K562 (cell line): ENCODE measurements around the gene SYN1. TPM values are rescaled to one million over a fixed set of nuclear protein-coding genes. Genes with fewer than 3 reads are reported as not detected.

Experiments
- ATAC-seq: fragments of 200-7000 bp; cut with Tn5 transposase; 3 replicates; pipeline ENCODE4 v1.9.1; 2020; ENCODE audit warnings: moderate library complexity
- BruUV-seq: library from RNA; stranded (reverse); fragments of 400-500 nt; replicated peaks from 2 replicates; lab custom pipeline; 2021; lab: Mats Ljungman, UMichigan
- CTCF ChIA-PET: fragments of 300-600 bp; formaldehyde crosslinking; extraction: SDS; loops from one replicate; lab custom pipeline; 2021; ENCODE audit warnings: low intra/inter-chr PET ratio; lab: Yijun Ruan, JAX
- POLR2A ChIA-PET: fragments of 300-600, 350-650 bp; sonication (Branson Sonifier 250); formaldehyde crosslinking; extraction: SDS; loops from one replicate; lab custom pipeline; 2021; ENCODE audit warnings: antibody characterized with exemption, inconsistent platforms; lab: Yijun Ruan, JAX
- DNase-seq, 4 experiments: peaks; one replicate each; pipeline versions ENCODE4 v3.0.0 to v3.0.0-alpha.2; 2011 to 2018; ENCODE audit warnings: low spot score in 3 of 4, mixed read lengths in 3 of 4; ENCODE audit errors: extremely low read depth in 1 of 4
- FAIRE-seq: peaks from 2 replicates; lab custom pipeline; 2011; peaks lifted over from hg19 to GRCh38; lab: Jason Lieb, UNC
- H2AFZ ChIP-seq: 2 replicates; pipeline ENCODE4 v1.6.0; 2011; ENCODE audit warnings: low read depth, low read length, control low read depth, inconsistent platforms
- H3K27ac ChIP-seq: fragments of 200-600 bp; 3 replicates; pipeline ENCODE4 v1.8.0; 2011; ENCODE audit warnings: low read depth, mild to moderate bottlenecking, control low read depth, inconsistent platforms, low read length, moderate library complexity, mixed read lengths; ENCODE audit errors: extremely low read depth
- H3K27me3 ChIP-seq, 2 experiments: fragments of 300-600 bp in 1 of 2; 2 replicates in 1 of 2; 3 replicates in 1 of 2; pipeline versions ENCODE4 v1.6.0 to v1.8.0; 2011; ENCODE audit warnings: inconsistent platforms in 2 of 2, low read length in 2 of 2, mild to moderate bottlenecking in 1 of 2, mixed read lengths in 1 of 2, moderate library complexity in 1 of 2; ENCODE audit not compliant: control insufficient read depth in 2 of 2, insufficient read depth in 2 of 2
- H3K36me3 ChIP-seq: fragments of 300-600 bp; 3 replicates; pipeline ENCODE4 v1.8.0; 2011; ENCODE audit warnings: mild to moderate bottlenecking, low read length, inconsistent platforms; ENCODE audit not compliant: control insufficient read depth, insufficient read depth
- H3K4me1 ChIP-seq, 2 experiments: fragments of 200-600 bp in 1 of 2; replicated peaks in 1 of 2; 2 replicates in 1 of 2; 3 replicates in 1 of 2; pipeline versions ENCODE4 v1.5.1 to v1.8.0; 2011; ENCODE audit warnings: inconsistent platforms in 2 of 2, low read length in 2 of 2, mild to moderate bottlenecking in 1 of 2, mixed read lengths in 1 of 2, moderate library complexity in 1 of 2; ENCODE audit not compliant: control insufficient read depth in 2 of 2, insufficient read depth in 2 of 2
- H3K4me2 ChIP-seq: 2 replicates; pipeline ENCODE4 v1.6.1; 2011; ENCODE audit warnings: low read length, control low read depth, inconsistent platforms, mixed read lengths; ENCODE audit not compliant: insufficient read depth
- H3K4me3 ChIP-seq: fragments of 200-600 bp; sonication (generic), shearing (Covaris generic); 2 replicates; pipeline ENCODE4 v1.5.1; 2016; ENCODE audit warnings: control low read depth, inconsistent platforms
- H3K79me2 ChIP-seq: fragments of 200-600 bp; 3 replicates; pipeline ENCODE4 v1.8.0; 2011; ENCODE audit warnings: low read length, inconsistent platforms; ENCODE audit not compliant: control insufficient read depth, insufficient read depth
- H3K9ac ChIP-seq, 2 experiments: 2 replicates each; pipeline versions ENCODE4 v1.6.0 to v1.6.1; 2011; ENCODE audit warnings: low read depth in 2 of 2, low read length in 2 of 2, control low read depth in 1 of 2, inconsistent platforms in 1 of 2, mild to moderate bottlenecking in 1 of 2, mixed read lengths in 1 of 2; ENCODE audit not compliant: insufficient read depth in 1 of 2
- H3K9me1 ChIP-seq: one replicate; pipeline ENCODE4 v1.6.0; 2011; ENCODE audit warnings: inconsistent platforms, mild to moderate bottlenecking, low read length, moderate library complexity; ENCODE audit not compliant: control insufficient read depth, insufficient read depth
- H3K9me3 ChIP-seq: replicated peaks from 2 replicates; pipeline ENCODE4 v1.5.1; 2011; ENCODE audit warnings: low read depth, low read length, inconsistent platforms; ENCODE audit not compliant: control insufficient read depth, insufficient read depth
- H4K20me1 ChIP-seq: replicated peaks from 2 replicates; pipeline ENCODE4 v1.6.1; 2011; ENCODE audit warnings: low read length, inconsistent platforms, mixed read lengths; ENCODE audit not compliant: control insufficient read depth, insufficient read depth
- ARID2 ChIP-seq: fragments of 450-650 bp; IDR thresholded peaks from 2 replicates; pipeline ENCODE4 v1.6.1; 2017; ENCODE audit warnings: antibody characterized with exemption, mild to moderate bottlenecking
- ELF2 ChIP-seq: fragments of 250-450 bp; sonication (Bioruptor Pico); IDR thresholded peaks from 2 replicates; pipeline ENCODE4 v1.5.0; 2021; ENCODE audit warnings: mild to moderate bottlenecking
- ETV5 ChIP-seq: sonication (generic); formaldehyde crosslinking; IDR thresholded peaks from 2 replicates; pipeline ENCODE4 v1.4.0; 2020; ENCODE audit warnings: low read depth, mild to moderate bottlenecking, missing genetic modification reagents
- KLF6 ChIP-seq: fragments of 250-450 bp; sonication (Bioruptor Pico); IDR thresholded peaks from 2 replicates; pipeline ENCODE4 v1.4.0; 2020; ENCODE audit warnings: mild to moderate bottlenecking, moderate library complexity, borderline replicate concordance
- NFE2 ChIP-seq: IDR thresholded peaks from 2 replicates; pipeline ENCODE4 v1.6.1; 2014; ENCODE audit warnings: antibody characterized with exemption, low read depth
- POLR2G ChIP-seq: fragments of 200-400 bp; formaldehyde crosslinking; IDR thresholded peaks from 2 replicates; pipeline ENCODE4 v1.6.1; 2017; ENCODE audit warnings: low read depth, mild to moderate bottlenecking, antibody characterized with exemption, low read length, moderate library complexity
- RBFOX2 ChIP-seq: fragments of 200-400 bp; formaldehyde crosslinking; IDR thresholded peaks from 2 replicates; pipeline ENCODE4 v1.6.1; 2017; ENCODE audit warnings: low read depth, mild to moderate bottlenecking, low read length, moderate library complexity
- U2AF1 ChIP-seq: fragments of 200-400 bp; formaldehyde crosslinking; optimal IDR thresholded peaks from 2 replicates; pipeline ENCODE3; 2017; ENCODE audit warnings: mild to moderate bottlenecking, low read depth, low read length, moderate library complexity
- ZNF12 ChIP-seq: sonication (generic); formaldehyde crosslinking; IDR thresholded peaks from 2 replicates; pipeline ENCODE4 v1.4.0; 2020; ENCODE audit warnings: mild to moderate bottlenecking, missing genetic modification reagents
- ZNF79 ChIP-seq: fragments of 250-450 bp; sonication (Bioruptor Pico); IDR thresholded peaks from 2 replicates; pipeline ENCODE4 v1.4.0; 2020; ENCODE audit warnings: low read depth, mild to moderate bottlenecking, moderate library complexity
- WGBS: fragments of 100-300 bp; shearing (Covaris generic); methylation state at CpG from one replicate; pipeline ENCODE4 v1.1.6; 2016; ENCODE audit warnings: low coverage, mixed read lengths; ENCODE audit not compliant: insufficient coverage; ENCODE audit errors: missing lambda C conversion rate; 5-methylcytosine and 5-hydroxymethylcytosine counted together
- in situ Hi-C: fragments of 300-500 bp; cut with MboI; formaldehyde crosslinking; loops from 4 replicates; pipeline ENCODE4 v1.15.0; 2018; ENCODE audit warnings: inconsistent platforms, mixed read lengths
- intact Hi-C: fragments of 100-400 bp; cut with micrococcal nuclease; formaldehyde crosslinking; loops from 2 replicates; pipeline ENCODE4 v1.14.2; 2022
- polyA plus RNA-seq, 8 experiments: library from polyadenylated mRNA; depleted of rRNA in 4 of 8; stranded (reverse) in 5 of 8; unstranded in 3 of 8; fragments of >200 nt; fragmentation: Nextera tagmentation in 2 of 8; fragmentation: Illumina TruSeq in 1 of 8; extraction: Ambion mirVana in 2 of 8; extraction: Trizol in 1 of 8; gene quantifications; 2 replicates each; pipeline versions ENCODE4 v1.2.1 to v1.2.3, GENCODE V29; 2011 to 2014; ENCODE audit warnings: inconsistent platforms in 1 of 8, missing spikeins in 1 of 8
- total RNA-seq, 7 experiments: library from RNA; depleted of rRNA in 6 of 7; stranded (reverse); fragments of >200 nt in 6 of 7; fragmentation: Illumina TruSeq in 2 of 7; extraction: Trizol in 2 of 7; gene quantifications; 2 replicates each; pipeline versions ENCODE4 v1.2.1 to v1.2.3, GENCODE V29; 2011 to 2021; ENCODE audit warnings: low replicate concordance in 1 of 7
- TF ChIP-seq, protein P1 (sequence below): fragments of 450-650 bp; formaldehyde crosslinking; IDR thresholded peaks from 2 replicates; pipeline ENCODE4 v1.4.0; 2020; ENCODE audit warnings: mild to moderate bottlenecking, moderate library complexity

The SYN1 gene
- total and polyA plus RNA-seq, 9 of the 15 experiments (the other 6 are each of a cell fraction or from before 2014, with no cell fraction given) = 0.01 to 0.28 (median 0.18) TPM; not detected in 2

DNA sequence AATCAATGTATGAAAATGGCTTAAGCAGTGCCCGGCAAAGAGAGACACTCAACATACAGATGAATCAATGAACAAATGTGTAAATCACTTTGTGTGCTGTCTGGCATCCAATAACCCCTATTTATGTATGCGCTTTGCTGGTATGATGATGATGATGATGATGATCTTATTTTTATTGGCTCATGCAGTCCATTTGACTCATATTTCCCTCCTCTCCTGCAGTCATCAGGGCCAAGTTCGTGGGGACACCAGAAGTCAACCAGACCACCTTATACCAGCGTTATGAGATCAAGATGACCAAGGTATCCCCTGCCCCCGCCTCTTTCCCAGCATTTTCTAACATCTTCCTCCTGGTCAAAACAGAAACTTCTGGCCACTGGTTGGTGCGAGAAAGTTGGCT lies 34.9 kb downstream of the SYN1 start:
- no TSS peak for BruUV-seq
- no peak for ATAC-seq
- Histone ChIP-seq H3K9me3 (no peaks in the 10 kb centered on the region), H3K36me3 (peaks cover 36% of the 10 kb centered on the region; the same call in 2 of the 3 replicates), H3K4me2 (peak overlapping the region; percentile 85; the same call in 1 of the 2 replicates), H3K79me2 (peaks cover 29% of the 10 kb centered on the region), H3K9ac (no peak overlapping the region), H3K27me3 (no peaks in the 10 kb centered on the region), H3K9me1 (no peaks in the 10 kb centered on the region), H4K20me1 (no peaks in the 10 kb centered on the region), H2AFZ (no peak overlapping the region), H3K27ac (no peak overlapping the region), H3K4me1 (peaks cover 14 to 22% of the 10 kb centered on the region in 2 experiments; a peak in 4 of 5 replicates), H3K4me3 (no peak overlapping the region)
- DNase-seq = no peak
- CTCF ChIA-PET = no interaction called here
- in situ Hi-C loops = no loop called here
- intact Hi-C loops = loop anchor here (5.0 kb wide), 1 partner anchor 33 kb away; the partner anchor contains the start of gene SYN1
- no peak for FAIRE-seq
- WGBS = 85% methylated on average over 6 of the region's 6 CpGs
- POLR2A ChIA-PET = no interaction called here
- TF ChIP-seq KLF6 (no peak), NFE2 (no peak), ARID2 (no peak), ZNF79 (no peak), ELF2 (CRISPR knock-in tag) (no peak)

DNA sequence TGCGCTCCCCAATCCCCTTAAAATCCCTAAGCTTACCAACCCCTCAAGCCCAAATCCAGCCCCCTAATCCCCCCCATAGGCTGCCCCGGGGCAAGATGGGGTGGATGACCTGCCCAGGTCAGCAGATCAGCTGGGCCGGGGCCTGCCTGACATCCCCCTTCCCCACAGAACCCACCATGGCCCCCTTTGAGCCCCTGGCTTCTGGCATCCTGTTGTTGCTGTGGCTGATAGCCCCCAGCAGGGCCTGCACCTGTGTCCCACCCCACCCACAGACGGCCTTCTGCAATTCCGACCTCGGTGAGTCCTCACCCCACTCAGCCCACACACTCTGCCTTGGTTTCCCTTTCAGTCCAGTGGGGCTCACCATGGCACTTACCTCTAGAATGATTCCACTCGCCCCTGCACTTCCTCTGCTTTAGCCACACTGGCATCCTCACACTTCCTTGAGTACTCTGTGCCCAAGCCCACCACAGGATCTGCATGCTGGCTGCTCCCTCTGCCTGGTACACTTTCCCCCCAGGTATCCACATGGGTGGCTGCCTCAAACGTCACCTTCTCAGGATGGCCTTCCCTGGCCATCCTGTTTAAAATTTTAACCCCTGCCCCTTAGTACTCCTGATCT lies 36.3 kb downstream of the SYN1 start:
- peak in 1 of 4 experiments; percentile 13 for DNase-seq
- intact Hi-C loops (loop anchor here (2.0 to 5.0 kb wide), 2 partner anchors 23 to 34 kb away; partner anchors contain the start of genes ARAF and SYN1), in situ Hi-C loops (no loop called here)
- Histone ChIP-seq H3K9me3 (no peaks in the 10 kb centered on the region), H3K4me3 (peak overlapping the region; percentile 75), H3K27ac (peak overlapping the region; percentile 91; the same call in 2 of the 3 replicates), H3K9ac (peak overlapping the region; percentile 89 to 93; a peak in 3 of 4 replicates), H4K20me1 (no peaks in the 10 kb centered on the region), H3K27me3 (no peaks in the 10 kb centered on the region), H3K36me3 (peaks cover 36% of the 10 kb centered on the region; the same call in 2 of the 3 replicates), H3K4me2 (peak overlapping the region; percentile 85), H3K9me1 (no peaks in the 10 kb centered on the region), H2AFZ (no peak overlapping the region), H3K79me2 (peaks cover 29% of the 10 kb centered on the region), H3K4me1 (peaks cover 21 to 28% of the 10 kb centered on the region in 2 experiments; a peak in 4 of 5 replicates)
- ChIA-PET POLR2A (interaction anchor here (1.2 kb wide), 1 partner anchor 10 kb away, joined by 6 read pairs; no protein-coding TSS in a partner anchor), CTCF (no interaction called here)
- ATAC-seq = no peak
- no peak for FAIRE-seq
- TF ChIP-seq POLR2G = peak; percentile 49; the same call in 1 of the 2 replicates
- TF ChIP-seq, protein P1, sequence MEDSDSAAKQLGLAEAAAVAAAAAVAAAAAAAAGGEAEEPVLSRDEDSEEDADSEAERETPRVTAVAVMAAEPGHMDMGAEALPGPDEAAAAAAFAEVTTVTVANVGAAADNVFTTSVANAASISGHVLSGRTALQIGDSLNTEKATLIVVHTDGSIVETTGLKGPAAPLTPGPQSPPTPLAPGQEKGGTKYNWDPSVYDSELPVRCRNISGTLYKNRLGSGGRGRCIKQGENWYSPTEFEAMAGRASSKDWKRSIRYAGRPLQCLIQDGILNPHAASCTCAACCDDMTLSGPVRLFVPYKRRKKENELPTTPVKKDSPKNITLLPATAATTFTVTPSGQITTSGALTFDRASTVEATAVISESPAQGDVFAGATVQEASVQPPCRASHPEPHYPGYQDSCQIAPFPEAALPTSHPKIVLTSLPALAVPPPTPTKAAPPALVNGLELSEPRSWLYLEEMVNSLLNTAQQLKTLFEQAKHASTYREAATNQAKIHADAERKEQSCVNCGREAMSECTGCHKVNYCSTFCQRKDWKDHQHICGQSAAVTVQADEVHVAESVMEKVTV (CRISPR knock-in tag) = no peak
- peak; percentile 63 for TF ChIP-seq RBFOX2
- no peak for TF ChIP-seq ZNF12 (CRISPR knock-in tag)
- TF ChIP-seq U2AF1 = no peak
- no peak for TF ChIP-seq ETV5
- BruUV-seq = no TSS peak
- WGBS = 34% methylated on average over 5 of the region's 8 CpGs
